Right lobe of liver (tissue), 6 donors: Measurements from ENCODE around the gene GATB. TPM values are rescaled to one million over a fixed set of nuclear protein-coding genes. Genes with fewer than 3 reads are reported as not detected.

Source experiments
- ATAC-seq, 4 donors: fragments of 200-7000 bp; cut with Tn5 transposase; one replicate each; pipeline ENCODE4 v1.9.1; 2020; ENCODE audit warnings: mild to moderate bottlenecking in 4 of 4, moderate library complexity in 4 of 4
- DNase-seq, 3 donors: peaks; one replicate each; pipeline ENCODE4 v3.0.0-alpha.2; 2020
- H3K27ac ChIP-seq, 3 donors: fragments of 200-600 bp; one replicate each; pipeline ENCODE4 v1.8.0; 2022
- H3K27me3 ChIP-seq, 2 donors: fragments of 200-600 bp; one replicate each; pipeline ENCODE4 v1.8.0; 2022
- H3K36me3 ChIP-seq, 4 donors: fragments of 200-600 bp; sonication (generic) in 1 of 4; one replicate each; pipeline versions ENCODE4 v1.5.1 to v1.8.0; 2017 to 2022; ENCODE audit warnings: control low read depth in 1 of 4
- H3K4me1 ChIP-seq, 4 donors: fragments of 200-600 bp; sonication (generic) in 1 of 4; one replicate each; pipeline versions ENCODE4 v1.5.1 to v1.8.0; 2017 to 2022; ENCODE audit warnings: control low read depth in 1 of 4
- H3K4me3 ChIP-seq, 3 donors: fragments of 200-600 bp; one replicate each; pipeline ENCODE4 v1.8.0; 2022
- H3K9me3 ChIP-seq, 4 donors: fragments of 200-600 bp; sonication (generic) in 1 of 4; one replicate each; pipeline versions ENCODE4 v1.5.1 to v1.8.0; 2017 to 2022; ENCODE audit warnings: control low read depth in 1 of 4
- POLR2A ChIP-seq: fragments of 450-650 bp; IDR thresholded peaks from one replicate; pipeline ENCODE4 v1.6.1; 2017; ENCODE audit warnings: antibody characterized with exemption, mild to moderate bottlenecking
- WGBS: methylation state at CpG from one replicate; pipeline ENCODE4 v1.1.6; 2018; ENCODE audit warnings: low coverage, low lambda C conversion rate; ENCODE audit not compliant: insufficient coverage; ENCODE audit errors: missing lambda C conversion rate; 5-methylcytosine and 5-hydroxymethylcytosine counted together
- intact Hi-C, 2 donors: fragments of 100-400 bp; cut with DNase I; formaldehyde crosslinking; loops; one replicate each; pipeline versions ENCODE4 v1.11.2 to v1.14.1; 2022
- total RNA-seq, 6 experiments: library from RNA; depleted of rRNA in 2 of 6; stranded (reverse); fragments of >200 nt in 2 of 6; fragmentation: NEBNext Ultra II Directional in 3 of 6; extraction: Animal tissue kit (Norgen Biotek cat#: 25700) in 3 of 6; gene quantifications; one replicate each; pipeline versions ENCODE4 v1.1.0 to v1.2.4, GENCODE V29; 2016 to 2023
- TF ChIP-seq, protein P1 (sequence below), 4 donors: fragments of 200-600 bp in 3 of 4; fragments of 450-650 bp in 1 of 4; IDR thresholded peaks; one replicate each; pipeline versions ENCODE4 v1.5.1 to v1.8.0; 2016 to 2022; ENCODE audit warnings: antibody characterized with exemption in 4 of 4, mild to moderate bottlenecking in 2 of 4
- donor health status: DM: no; HTN: yes; CAD: no.
- donor health status: DM: no; HTN: no; CAD: no.
- donor health status: DM: no; HTN: no; CAD: no.
- donor health status: DM: no; HTN: yes; CAD: no.
- donor health status: DM: no; HTN: yes; CAD: no.

Gene GATB
- total RNA-seq, 6 experiments from 2014 or later = 16.5 to 38.7 (median 17.5) TPM

DNA sequence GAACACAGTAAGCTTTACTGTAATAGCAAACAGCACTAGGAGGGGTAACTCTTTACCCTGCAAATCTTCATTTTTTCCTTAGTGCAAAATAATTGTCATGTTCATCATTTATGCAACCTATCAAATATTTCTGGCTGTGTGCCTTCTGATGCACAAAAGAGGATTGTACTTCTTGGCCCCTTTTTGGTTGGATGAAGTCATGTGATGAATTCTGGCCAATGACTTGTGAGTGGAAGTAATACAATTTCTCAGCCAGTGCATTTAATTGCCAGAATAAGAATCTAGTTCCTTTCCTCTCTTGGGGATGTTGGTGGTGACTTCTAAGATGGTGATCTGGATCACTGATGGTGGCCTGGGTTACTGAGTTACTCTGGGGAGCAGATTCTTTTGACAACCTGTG, 37.0 kb upstream of the GATB start:
- H3K4me1 ChIP-seq = peaks cover 0 to 6% (median 0%) of the 10 kb centered on the region in 4 donors
- intact Hi-C loops = no loop called here
- no peaks in the 10 kb centered on the region for H3K36me3 ChIP-seq
- no peak overlapping the region for H3K4me3 ChIP-seq
- H3K9me3 ChIP-seq = no peaks in the 10 kb centered on the region
- no peak for DNase-seq
- no peak overlapping the region for H3K27ac ChIP-seq
- no peak for TF ChIP-seq POLR2A
- TF ChIP-seq, protein P1, sequence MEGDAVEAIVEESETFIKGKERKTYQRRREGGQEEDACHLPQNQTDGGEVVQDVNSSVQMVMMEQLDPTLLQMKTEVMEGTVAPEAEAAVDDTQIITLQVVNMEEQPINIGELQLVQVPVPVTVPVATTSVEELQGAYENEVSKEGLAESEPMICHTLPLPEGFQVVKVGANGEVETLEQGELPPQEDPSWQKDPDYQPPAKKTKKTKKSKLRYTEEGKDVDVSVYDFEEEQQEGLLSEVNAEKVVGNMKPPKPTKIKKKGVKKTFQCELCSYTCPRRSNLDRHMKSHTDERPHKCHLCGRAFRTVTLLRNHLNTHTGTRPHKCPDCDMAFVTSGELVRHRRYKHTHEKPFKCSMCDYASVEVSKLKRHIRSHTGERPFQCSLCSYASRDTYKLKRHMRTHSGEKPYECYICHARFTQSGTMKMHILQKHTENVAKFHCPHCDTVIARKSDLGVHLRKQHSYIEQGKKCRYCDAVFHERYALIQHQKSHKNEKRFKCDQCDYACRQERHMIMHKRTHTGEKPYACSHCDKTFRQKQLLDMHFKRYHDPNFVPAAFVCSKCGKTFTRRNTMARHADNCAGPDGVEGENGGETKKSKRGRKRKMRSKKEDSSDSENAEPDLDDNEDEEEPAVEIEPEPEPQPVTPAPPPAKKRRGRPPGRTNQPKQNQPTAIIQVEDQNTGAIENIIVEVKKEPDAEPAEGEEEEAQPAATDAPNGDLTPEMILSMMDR (IDR thresholded peaks at IDR 0.05) = no peak
- H3K27me3 ChIP-seq = no peaks in the 10 kb centered on the region
- ATAC-seq = no peak

DNA sequence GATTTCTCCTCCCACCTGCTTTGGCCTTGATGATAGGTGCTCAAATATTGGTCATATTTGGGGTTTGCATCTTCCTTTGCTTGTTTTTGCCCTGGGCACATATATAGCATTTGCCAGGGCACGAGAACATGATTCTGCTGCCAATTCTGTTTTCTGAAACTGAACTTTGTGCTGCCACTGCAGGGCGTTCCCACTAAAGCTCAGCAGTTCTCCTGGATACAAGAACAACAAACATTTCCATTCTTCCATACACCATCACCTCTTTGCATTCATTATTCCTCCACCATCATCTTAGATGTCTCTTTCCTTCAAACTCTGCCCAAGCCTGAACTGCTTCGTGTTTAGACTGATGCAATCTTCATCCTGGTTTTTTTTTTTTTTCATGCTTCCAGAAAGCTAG, 36.3 kb upstream of the GATB start:
- intact Hi-C loops = no loop called here
- Histone ChIP-seq H3K9me3 (no peaks in the 10 kb centered on the region), H3K4me3 (no peak overlapping the region), H3K27me3 (no peaks in the 10 kb centered on the region), H3K4me1 (peaks cover 0 to 6% (median 0%) of the 10 kb centered on the region in 4 donors), H3K36me3 (no peaks in the 10 kb centered on the region), H3K27ac (no peak overlapping the region)
- no peak for TF ChIP-seq POLR2A
- TF ChIP-seq, protein P1 (IDR thresholded peaks at IDR 0.05) = no peak
- ATAC-seq = peak; percentile 89 to 96 (median 94)
- DNase-seq = peak in 2 of 3 donors; percentile 19 to 66
- WGBS = 31% methylated on average over 3 of the region's 3 CpGs

DNA sequence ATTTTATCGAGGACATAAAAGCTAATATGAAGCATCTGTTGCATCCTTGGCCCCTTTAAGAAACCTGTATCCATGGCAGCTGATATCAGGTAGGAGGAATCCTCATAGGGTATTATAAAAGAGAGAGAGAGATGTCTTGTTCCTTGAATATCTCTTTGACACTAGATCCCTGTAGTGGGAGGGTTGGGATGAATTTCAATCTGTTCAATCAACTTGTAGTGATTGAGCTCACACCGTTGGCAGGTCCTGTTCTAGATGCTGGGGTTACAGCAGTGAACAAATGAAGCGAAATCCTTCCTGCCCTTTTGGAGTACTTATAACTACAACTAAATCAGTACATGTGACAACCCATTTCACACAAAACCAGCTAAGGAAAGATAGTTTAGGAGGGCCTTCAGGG, 35.3 kb upstream of the GATB start:
- no peak for TF ChIP-seq POLR2A
- WGBS = 65% methylated on average over 3 of the region's 3 CpGs
- ATAC-seq (no peak), DNase-seq (no peak)
- no peak overlapping the region for H3K4me3 ChIP-seq
- no peak overlapping the region for H3K27ac ChIP-seq
- H3K27me3 ChIP-seq = no peaks in the 10 kb centered on the region
- H3K4me1 ChIP-seq = peaks cover 0 to 6% (median 0%) of the 10 kb centered on the region in 4 donors
- no peaks in the 10 kb centered on the region for H3K36me3 ChIP-seq
- intact Hi-C loops = no loop called here
- no peaks in the 10 kb centered on the region for H3K9me3 ChIP-seq

DNA sequence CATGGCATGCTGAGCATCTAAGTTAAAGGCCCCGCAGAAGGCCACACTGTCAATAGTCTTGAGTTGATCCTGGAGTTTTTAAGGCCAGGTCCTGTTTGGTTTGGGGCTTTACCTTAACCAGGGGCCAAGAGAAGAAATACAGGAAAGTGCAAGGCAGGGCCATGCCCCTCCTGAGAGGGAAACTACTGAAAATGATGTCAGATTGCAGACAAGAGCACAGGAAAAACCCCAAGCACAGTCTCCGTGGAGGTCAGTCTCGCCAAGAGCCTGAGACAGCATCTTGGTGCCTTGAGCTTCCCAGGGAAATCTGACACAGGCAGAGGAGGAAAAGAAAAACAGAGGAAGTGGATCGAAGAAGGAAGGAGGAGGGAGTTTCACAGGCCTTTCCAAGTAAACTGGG, 32.2 kb upstream of the GATB start:
- no peak for ATAC-seq
- 32% methylated on average over 4 of the region's 4 CpGs for WGBS
- peaks cover 0 to 6% (median 0%) of the 10 kb centered on the region in 4 donors for H3K4me1 ChIP-seq
- H3K27me3 ChIP-seq = no peaks in the 10 kb centered on the region
- no peak for DNase-seq
- H3K9me3 ChIP-seq = no peaks in the 10 kb centered on the region
- H3K36me3 ChIP-seq = no peaks in the 10 kb centered on the region
- no peak overlapping the region for H3K27ac ChIP-seq
- TF ChIP-seq POLR2A = no peak
- TF ChIP-seq, protein P1 (IDR thresholded peaks at IDR 0.05) = no peak
- intact Hi-C loops = no loop called here
- no peak overlapping the region for H3K4me3 ChIP-seq

DNA sequence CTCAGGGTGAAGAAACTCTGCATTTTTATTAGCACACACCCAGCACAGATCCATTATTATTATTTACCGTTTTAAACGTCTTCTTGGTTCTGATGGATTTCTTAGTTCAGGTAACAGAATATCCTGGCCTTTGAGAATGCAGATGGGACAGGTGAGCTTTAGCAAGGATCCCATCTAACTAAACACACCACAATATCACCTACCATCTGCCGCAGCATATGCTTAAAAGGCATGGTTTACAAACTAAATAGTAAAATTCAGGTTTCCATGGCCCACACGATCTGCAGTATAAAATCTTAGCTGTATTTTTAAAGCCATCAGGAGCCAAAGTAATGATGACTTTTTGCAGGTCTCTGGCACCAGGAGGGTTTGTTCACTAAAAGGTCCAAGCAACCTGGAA, 31.7 kb upstream of the GATB start:
- Histone ChIP-seq H3K27ac (no peak overlapping the region), H3K9me3 (no peaks in the 10 kb centered on the region), H3K36me3 (no peaks in the 10 kb centered on the region), H3K4me3 (no peak overlapping the region), H3K4me1 (peaks cover 0 to 2% (median 0%) of the 10 kb centered on the region in 4 donors), H3K27me3 (no peaks in the 10 kb centered on the region)
- DNase-seq (no peak), ATAC-seq (no peak)
- intact Hi-C loops = no loop called here
- WGBS = 69% methylated on average over 4 of the region's 4 CpGs
- TF ChIP-seq POLR2A = no peak
- TF ChIP-seq, protein P1 (IDR thresholded peaks at IDR 0.05) = no peak
